ENCODE measurements around the gene DPP8.
"Not testable (repeated sequence)": the region's sequence is repeated elsewhere in the genome, so short reads cannot be mapped to it uniquely, and the experiment has no call there.

DPP8 gene

GRCh38 chr15:65550681-65551098 lies 33.2 kb upstream of the DPP8 start:
- Histone ChIP-seq H3K79me2 (ENCODE audit: insufficient read depth, low read depth) (peaks cover 38% of the 10 kb centered on the region), H3K9ac (no peak overlapping the region; the same call in 1 of the 2 replicates), H4K20me1 (ENCODE audit: insufficient read depth) (peaks cover 14% of the 10 kb centered on the region)

GRCh38 chr15:65549288-65549687 lies 31.8 kb upstream of the DPP8 start:
- peaks cover 51% of the 10 kb centered on the region for H3K79me2 ChIP-seq (ENCODE audit: insufficient read depth, low read depth)
- H3K4me3 ChIP-seq (IDR thresholded peaks at IDR 0.05; ENCODE audit: insufficient read depth, low read depth, low read length); H3K36me3 ChIP-seq (ENCODE audit: insufficient read depth); H3K27me3 ChIP-seq (ENCODE audit: insufficient read depth, low read depth); H2AFZ ChIP-seq (ENCODE audit: low read depth); H3K4me2 ChIP-seq; H3K27ac ChIP-seq; H3K9ac ChIP-seq: not testable (repeated sequence)
- H3K4me1 ChIP-seq (ENCODE audit: low read depth, poor library complexity, severe bottlenecking): peaks cover 29% of the 10 kb centered on the region
- peaks cover 14% of the 10 kb centered on the region for H4K20me1 ChIP-seq (ENCODE audit: insufficient read depth)

More at GRCh38 chr15:65550681-65551098, 33.2 kb upstream of the DPP8 start:
- Histone ChIP-seq H3K36me3 (ENCODE audit: insufficient read depth) (no peaks in the 10 kb centered on the region), H3K4me3 (IDR thresholded peaks at IDR 0.05; ENCODE audit: insufficient read depth, low read depth, low read length) (no peak overlapping the region), H3K27ac (peak overlapping the region; percentile 27), H3K4me1 (ENCODE audit: low read depth, poor library complexity, severe bottlenecking) (peaks cover 29% of the 10 kb centered on the region), H2AFZ (ENCODE audit: low read depth) (no peak overlapping the region), H3K4me2 (peak overlapping the region; percentile 41), H3K27me3 (ENCODE audit: insufficient read depth, low read depth) (no peaks in the 10 kb centered on the region)
- TF ChIP-seq CTCF (conservative IDR thresholded peaks at IDR 0.05; ENCODE audit: low read depth, low read length): no peak

- Histone ChIP-seq H3K4me1 (ENCODE audit: low read depth, poor library complexity, severe bottlenecking) (peaks cover 29% of the 10 kb centered on the region), H3K27ac (no peak overlapping the region), H2AFZ (ENCODE audit: low read depth) (no peak overlapping the region), H3K79me2 (ENCODE audit: insufficient read depth, low read depth) (peaks cover 64% of the 10 kb centered on the region), H3K4me3 (IDR thresholded peaks at IDR 0.05; ENCODE audit: insufficient read depth, low read depth, low read length) (no peak overlapping the region), H4K20me1 (ENCODE audit: insufficient read depth) (peaks cover 19% of the 10 kb centered on the region), H3K27me3 (ENCODE audit: insufficient read depth, low read depth) (no peaks in the 10 kb centered on the region), H3K36me3 (ENCODE audit: insufficient read depth) (no peaks in the 10 kb centered on the region), H3K4me2 (no peak overlapping the region), H3K9ac (no peak overlapping the region)
- TF ChIP-seq CTCF (conservative IDR thresholded peaks at IDR 0.05; ENCODE audit: low read depth, low read length): no peak
Measured at GRCh38 chr15:65547841-65548240, 30.4 kb upstream of the DPP8 start.

- H3K27me3 ChIP-seq (ENCODE audit: insufficient read depth, low read depth): no peaks in the 10 kb centered on the region
- H3K9ac ChIP-seq: no peak overlapping the region
- H3K36me3 ChIP-seq (ENCODE audit: insufficient read depth): no peaks in the 10 kb centered on the region
- H3K27ac ChIP-seq: no peak overlapping the region
- H3K4me1 ChIP-seq (ENCODE audit: low read depth, poor library complexity, severe bottlenecking): no peaks in the 10 kb centered on the region
- peaks cover 93% of the 10 kb centered on the region; the same call in 1 of the 2 replicates for H3K79me2 ChIP-seq (ENCODE audit: insufficient read depth, low read depth)
- H2AFZ ChIP-seq (ENCODE audit: low read depth): no peak overlapping the region
- no peak overlapping the region for H3K4me3 ChIP-seq (IDR thresholded peaks at IDR 0.05; ENCODE audit: insufficient read depth, low read depth, low read length)
- peaks cover 12% of the 10 kb centered on the region; the same call in 1 of the 2 replicates for H4K20me1 ChIP-seq (ENCODE audit: insufficient read depth)
- H3K4me2 ChIP-seq: no peak overlapping the region
- no peak for TF ChIP-seq CTCF (conservative IDR thresholded peaks at IDR 0.05; ENCODE audit: low read depth, low read length)
Measured at GRCh38 chr15:65541231-65541820, 23.8 kb upstream of the DPP8 start.

- Histone ChIP-seq H2AFZ (ENCODE audit: low read depth) (no peak overlapping the region), H3K36me3 (ENCODE audit: insufficient read depth) (no peaks in the 10 kb centered on the region), H3K27me3 (ENCODE audit: insufficient read depth, low read depth) (no peaks in the 10 kb centered on the region), H3K27ac (no peak overlapping the region), H3K79me2 (ENCODE audit: insufficient read depth, low read depth) (peaks cover 94% of the 10 kb centered on the region; the same call in 1 of the 2 replicates), H3K4me1 (ENCODE audit: low read depth, poor library complexity, severe bottlenecking) (no peaks in the 10 kb centered on the region), H3K9ac (no peak overlapping the region), H4K20me1 (ENCODE audit: insufficient read depth) (peaks cover 9% of the 10 kb centered on the region; the same call in 1 of the 2 replicates), H3K4me2 (no peak overlapping the region), H3K4me3 (IDR thresholded peaks at IDR 0.05; ENCODE audit: insufficient read depth, low read depth, low read length) (no peak overlapping the region)
- TF ChIP-seq CTCF (conservative IDR thresholded peaks at IDR 0.05; ENCODE audit: low read depth, low read length): no peak
Measured at GRCh38 chr15:65540314-65540713, 22.8 kb upstream of the DPP8 start.

Data from KMS-11 (cell line).